Naive thymus-derived CD8-positive, alpha-beta T cell (primary cell): Measurements from ENCODE around the gene TMPRSS4. TPM values are rescaled to one million over a fixed set of nuclear protein-coding genes. Genes with fewer than 3 reads are reported as not detected.

Experiments
- ATAC-seq, 2 donors: fragments of 150-1000 bp; cut with Tn5 transposase in 1 of 2; sonication (Bioruptor Pico), chemical (Tn5 transposase) in 1 of 2; 1 replicate in 1 of 2; 2 replicates in 1 of 2; pipeline ENCODE4 v1.10.0; 2021; ENCODE audit warnings: mild to moderate bottlenecking in 2 of 2, moderate library complexity in 2 of 2
- POLR2A ChIA-PET: fragments of 350-600 bp; sonication (Branson Sonifier 250); formaldehyde crosslinking; loops from one replicate; lab custom pipeline; 2021; ENCODE audit warnings: antibody characterized with exemption; lab: Charles Lee
- DNase-seq, 10 donors: peaks; one replicate each; pipeline versions ENCODE4 v3.0.0 to v3.0.0-alpha.2; 2020 to 2022
- H3K27ac Mint-ChIP-seq, 10 donors: one replicate each; pipeline ENCODE4 v1.8.0; 2020 to 2022; ENCODE audit warnings: mild to moderate bottlenecking in 10 of 10, mixed read lengths in 10 of 10, moderate library complexity in 4 of 10, inconsistent platforms in 1 of 10
- H3K27me3 Mint-ChIP-seq, 5 donors: one replicate each; pipeline ENCODE4 v1.8.0; 2021 to 2022; ENCODE audit warnings: mixed read lengths in 5 of 5
- H3K36me3 Mint-ChIP-seq, 3 donors: one replicate each; pipeline ENCODE4 v1.8.0; 2020 to 2022; ENCODE audit warnings: mixed read lengths in 3 of 3, mild to moderate bottlenecking in 2 of 3, inconsistent platforms in 1 of 3
- H3K4me1 Mint-ChIP-seq, 4 donors: one replicate each; pipeline ENCODE4 v1.8.0; 2021 to 2022; ENCODE audit warnings: mixed read lengths in 4 of 4
- H3K4me3 Mint-ChIP-seq, 10 donors: one replicate each; pipeline ENCODE4 v1.8.0; 2020 to 2022; ENCODE audit warnings: mild to moderate bottlenecking in 10 of 10, mixed read lengths in 10 of 10, moderate library complexity in 6 of 10, inconsistent platforms in 1 of 10
- H3K9me3 Mint-ChIP-seq, 9 donors: one replicate each; pipeline ENCODE4 v1.8.0; 2020 to 2022; ENCODE audit warnings: mixed read lengths in 9 of 9, mild to moderate bottlenecking in 3 of 9, inconsistent platforms in 1 of 9, moderate library complexity in 1 of 9
- polyA plus RNA-seq, 3 donors: library from polyadenylated mRNA; unstranded; fragments of 300-500 nt; fragmentation: Illumina TruSeq; gene quantifications; one replicate each; pipeline ENCODE4 v1.2.3, GENCODE V29; 2021
- total RNA-seq, 8 experiments: library from RNA in 2 of 8; stranded (reverse) in 2 of 8; gene quantifications; one replicate each; pipeline ENCODE4 v1.2.3 and lab custom pipeline; 2021 to 2026

TMPRSS4 gene
- total and polyA plus RNA-seq, 5 experiments from 2014 or later, result not detected

DNA sequence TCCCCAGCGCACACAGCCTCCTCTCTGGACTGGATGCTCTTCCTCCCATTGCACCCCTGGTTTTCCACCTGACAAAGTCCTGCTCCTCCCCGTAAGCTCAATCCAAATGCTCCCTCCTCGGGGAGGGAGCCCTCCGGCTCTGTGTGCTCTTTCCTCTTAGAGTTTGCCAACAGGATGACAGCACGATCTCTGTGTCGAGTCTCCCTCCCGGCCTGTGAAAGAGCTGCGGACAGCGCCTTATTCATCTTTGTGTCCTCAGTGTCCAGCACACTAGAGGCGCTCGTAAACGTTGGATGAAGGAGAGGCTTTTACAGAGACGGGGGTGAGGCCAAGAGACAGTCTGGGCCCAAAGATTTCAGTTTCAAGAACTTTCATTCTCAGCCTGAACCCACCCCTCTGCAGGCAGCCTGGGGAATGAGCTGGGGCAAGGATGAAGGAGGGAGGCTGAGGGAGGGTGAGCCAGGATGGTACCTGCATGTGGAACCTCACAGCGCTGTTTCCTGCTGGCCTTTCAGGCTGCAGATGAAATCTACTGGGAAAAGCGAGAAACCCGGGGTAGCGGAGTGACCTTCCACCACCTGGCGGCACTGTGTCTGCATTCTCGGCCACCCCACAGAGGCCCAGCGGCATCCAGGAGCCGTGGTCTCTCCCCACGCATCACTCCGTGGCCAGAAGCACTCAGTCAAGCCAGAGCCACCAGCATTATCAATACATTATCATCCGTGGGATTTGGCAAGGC, 8.5 kb upstream of the TMPRSS4 start:
- Mint-ChIP-seq H3K4me3 (no peak overlapping the region), H3K36me3 (no peaks in the 10 kb centered on the region), H3K27ac (no peak overlapping the region), H3K4me1 (no peaks in the 10 kb centered on the region), H3K9me3 (no peaks in the 10 kb centered on the region), H3K27me3 (peaks cover 0 to 10% (median 0%) of the 10 kb centered on the region in 5 donors)
- DNase-seq (no peak), ATAC-seq (no peak)
- POLR2A ChIA-PET, result no interaction called here

DNA sequence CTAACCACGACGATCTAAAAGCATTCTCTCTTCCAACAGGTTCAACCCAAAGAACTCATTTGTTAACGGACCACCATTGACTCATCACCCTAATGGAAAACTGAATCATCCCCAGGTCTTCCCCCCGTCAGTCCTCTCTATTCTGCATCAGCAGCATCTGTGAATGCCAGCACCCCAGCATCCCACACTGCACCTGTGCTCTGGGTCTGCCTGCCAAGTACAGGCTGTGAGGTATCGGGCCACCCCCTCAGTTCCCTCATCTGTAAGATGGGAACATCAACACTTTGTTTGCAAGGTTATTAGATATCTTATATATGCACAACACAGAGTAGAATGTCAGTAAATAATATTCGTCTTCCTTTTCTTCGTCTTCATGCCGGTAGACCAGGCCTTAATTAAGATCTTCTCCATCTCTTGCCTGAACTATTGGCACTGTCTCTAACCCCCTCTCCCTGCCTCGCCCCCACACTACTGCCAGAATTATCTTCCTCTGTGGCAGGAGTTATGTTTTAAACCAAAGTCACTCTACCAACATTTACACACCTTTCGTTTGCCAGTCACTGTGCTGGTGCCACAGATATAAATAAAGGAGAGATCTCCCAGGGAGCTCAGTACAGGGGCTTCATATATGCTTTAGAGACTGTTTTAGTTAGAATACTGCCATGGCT, 7.8 kb upstream of the TMPRSS4 start:
- Mint-ChIP-seq H3K4me1 (no peaks in the 10 kb centered on the region), H3K4me3 (no peak overlapping the region), H3K9me3 (no peaks in the 10 kb centered on the region), H3K27ac (no peak overlapping the region), H3K27me3 (peaks cover 0 to 10% (median 0%) of the 10 kb centered on the region in 5 donors), H3K36me3 (no peaks in the 10 kb centered on the region)
- ATAC-seq (no peak), DNase-seq (no peak)
- POLR2A ChIA-PET, result no interaction called here

DNA sequence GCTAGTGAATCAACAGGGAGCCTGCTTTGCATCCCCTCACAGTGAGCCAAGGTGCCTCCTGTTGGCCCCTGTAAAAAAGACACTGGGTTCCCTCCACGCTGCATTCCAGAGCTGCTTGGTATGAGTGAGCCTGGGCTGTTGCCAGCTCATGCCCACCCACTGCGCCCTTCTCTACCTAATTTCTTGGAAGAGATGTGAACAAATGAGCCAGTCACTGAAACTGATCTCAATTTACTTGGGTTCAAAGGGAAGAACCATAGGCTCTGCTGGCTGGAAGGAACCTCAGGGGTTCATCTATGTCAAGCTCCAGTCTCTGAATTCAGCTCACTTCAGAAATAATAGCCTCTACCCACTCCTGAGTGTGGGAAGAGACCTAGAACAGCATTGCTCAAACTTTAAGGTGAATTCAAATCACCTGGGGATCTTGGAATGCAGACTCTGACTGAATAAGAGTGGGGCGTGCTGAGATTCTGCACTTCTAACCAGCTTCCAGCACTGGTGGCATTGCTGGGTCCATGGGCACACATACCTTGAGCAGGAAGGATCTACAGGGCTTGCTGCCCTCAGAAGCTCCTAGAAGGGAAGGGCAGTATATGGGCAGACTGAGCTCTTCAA, 5.4 kb upstream of the TMPRSS4 start:
- no peak for DNase-seq
- Mint-ChIP-seq H3K27ac (no peak overlapping the region), H3K27me3 (peaks cover 0 to 4% (median 0%) of the 10 kb centered on the region in 5 donors), H3K4me3 (no peak overlapping the region), H3K4me1 (no peaks in the 10 kb centered on the region), H3K9me3 (no peaks in the 10 kb centered on the region), H3K36me3 (no peaks in the 10 kb centered on the region)
- POLR2A ChIA-PET, result interaction anchor here (0.7 kb wide), 1 partner anchor 9 kb away, joined by 3 read pairs; no protein-coding TSS in a partner anchor
- no peak for ATAC-seq

DNA sequence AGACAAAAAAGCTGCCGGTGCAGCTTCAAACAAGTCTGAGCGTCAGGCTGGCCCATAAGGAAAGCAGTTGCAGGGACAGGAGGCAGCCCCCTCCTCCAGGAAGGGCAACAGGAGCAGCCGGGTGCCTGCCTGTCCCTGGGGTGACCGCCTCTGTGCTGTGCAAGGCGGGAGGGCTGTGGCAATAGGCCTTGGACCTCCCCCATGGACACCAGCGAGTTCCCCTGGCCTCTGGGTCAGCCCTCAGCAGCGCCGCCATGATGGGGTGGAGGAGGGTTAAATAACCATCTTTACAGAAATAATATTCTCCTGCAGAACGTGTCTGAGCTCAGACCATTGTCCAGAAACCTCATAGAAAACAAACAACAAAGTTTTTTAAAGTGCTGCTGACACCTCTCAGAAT, 3.3 kb upstream of the TMPRSS4 start:
- H3K4me3 Mint-ChIP-seq, result no peak overlapping the region
- POLR2A ChIA-PET, result no interaction called here
- H3K9me3 Mint-ChIP-seq, result no peaks in the 10 kb centered on the region
- peaks cover 0 to 10% (median 0%) of the 10 kb centered on the region in 5 donors for H3K27me3 Mint-ChIP-seq
- no peak overlapping the region for H3K27ac Mint-ChIP-seq
- no peaks in the 10 kb centered on the region for H3K36me3 Mint-ChIP-seq
- ATAC-seq (no peak), DNase-seq (no peak)
- H3K4me1 Mint-ChIP-seq, result no peaks in the 10 kb centered on the region

DNA sequence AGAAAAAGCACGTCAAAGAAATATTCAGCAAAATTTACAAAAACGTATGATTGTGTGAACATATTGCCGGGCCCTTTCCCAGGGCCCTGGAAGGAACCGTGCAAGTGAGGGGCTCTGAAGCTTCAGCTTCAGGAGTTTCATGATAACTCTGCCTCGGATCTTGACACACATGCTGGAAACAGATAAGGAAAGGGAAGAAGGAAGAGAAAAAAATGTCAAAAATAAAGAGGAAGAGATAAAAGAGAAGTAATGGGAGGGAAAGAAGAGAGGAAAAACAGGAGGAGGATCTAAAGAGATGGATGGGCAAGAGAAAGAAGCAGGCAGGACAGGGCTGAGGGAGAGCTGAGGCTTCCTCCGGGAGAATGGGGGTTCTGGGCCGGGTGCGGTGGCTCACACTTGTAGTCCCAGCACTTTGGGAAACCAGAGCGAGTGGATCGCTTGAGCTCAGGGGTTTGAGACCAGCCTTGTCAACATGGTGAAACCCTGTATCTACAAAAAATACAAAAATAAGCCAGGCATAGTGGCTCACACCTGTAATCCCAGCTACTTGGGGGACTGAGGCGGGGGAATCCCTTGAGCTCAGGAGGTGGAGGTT, 2.7 kb upstream of the TMPRSS4 start:
- POLR2A ChIA-PET, result no interaction called here
- no peaks in the 10 kb centered on the region for H3K36me3 Mint-ChIP-seq
- H3K4me3 Mint-ChIP-seq, result peak overlapping the region in 1 of 10 donors; percentile 30
- ATAC-seq (no peak), DNase-seq (no peak)
- no peaks in the 10 kb centered on the region for H3K9me3 Mint-ChIP-seq
- H3K27ac Mint-ChIP-seq, result no peak overlapping the region
- no peaks in the 10 kb centered on the region for H3K4me1 Mint-ChIP-seq
- H3K27me3 Mint-ChIP-seq, result peaks cover 0 to 10% (median 0%) of the 10 kb centered on the region in 5 donors

GRCh38 chr11:118074785-118075184, 2.1 kb upstream of the TMPRSS4 start:
- no peak for DNase-seq
- H3K27ac Mint-ChIP-seq, result no peak overlapping the region
- H3K9me3 Mint-ChIP-seq, result no peaks in the 10 kb centered on the region
- H3K4me1 Mint-ChIP-seq, result no peaks in the 10 kb centered on the region
- no peak overlapping the region for H3K4me3 Mint-ChIP-seq
- H3K36me3 Mint-ChIP-seq, result no peaks in the 10 kb centered on the region
- H3K27me3 Mint-ChIP-seq, result peaks cover 0 to 10% (median 0%) of the 10 kb centered on the region in 5 donors
- POLR2A ChIA-PET, result no interaction called here
- no peak for ATAC-seq

DNA sequence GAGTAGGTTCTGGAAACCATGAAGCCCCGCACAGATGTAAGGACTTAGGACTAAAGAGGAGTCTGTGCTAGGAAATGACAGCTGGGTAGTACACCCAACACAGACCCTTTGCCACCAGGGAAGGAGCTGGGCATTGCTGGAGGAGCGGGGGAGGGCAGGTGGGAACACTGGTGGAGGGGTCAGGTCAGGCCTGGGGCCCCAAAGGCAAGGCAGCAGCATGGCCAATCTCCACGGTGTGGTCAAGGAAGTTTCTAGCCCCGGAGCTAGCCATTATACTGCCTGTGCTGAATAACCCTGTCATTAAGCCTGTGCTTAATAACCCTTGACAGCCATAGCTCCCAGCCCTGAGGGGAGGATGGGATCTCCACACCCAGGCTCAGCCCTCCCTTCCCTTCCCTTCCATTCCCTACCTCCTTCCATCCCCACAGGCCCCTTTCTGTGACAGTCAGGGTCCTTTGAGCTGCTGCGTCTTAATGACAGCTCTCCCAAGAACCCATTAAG, 2.1 kb downstream of the TMPRSS4 start:
- no peak for ATAC-seq
- Mint-ChIP-seq H3K4me1 (peaks cover under 1 to 5% (median under 1%) of the 10 kb centered on the region in 4 donors), H3K4me3 (no peak overlapping the region), H3K27me3 (peaks cover 0 to 6% (median 0%) of the 10 kb centered on the region in 5 donors), H3K9me3 (no peaks in the 10 kb centered on the region), H3K27ac (peak overlapping the region in 1 of 10 donors; percentile 38), H3K36me3 (no peaks in the 10 kb centered on the region)
- DNase-seq, result no peak
- POLR2A ChIA-PET, result no interaction called here

GRCh38 chr11:118079491-118079890, 2.6 kb downstream of the TMPRSS4 start:
- peaks cover 0 to 6% (median 0%) of the 10 kb centered on the region in 5 donors for H3K27me3 Mint-ChIP-seq
- POLR2A ChIA-PET, result no interaction called here
- no peak overlapping the region for H3K27ac Mint-ChIP-seq
- no peaks in the 10 kb centered on the region for H3K36me3 Mint-ChIP-seq
- ATAC-seq (no peak), DNase-seq (peak in 1 of 10 donors; percentile 43)
- peaks cover 3 to 7% (median 4%) of the 10 kb centered on the region in 4 donors for H3K4me1 Mint-ChIP-seq
- H3K9me3 Mint-ChIP-seq, result no peaks in the 10 kb centered on the region
- H3K4me3 Mint-ChIP-seq, result no peak overlapping the region

- Mint-ChIP-seq H3K27me3 (peaks cover 0 to 6% (median 0%) of the 10 kb centered on the region in 5 donors), H3K9me3 (no peaks in the 10 kb centered on the region), H3K27ac (no peak overlapping the region), H3K36me3 (no peaks in the 10 kb centered on the region), H3K4me1 (peaks cover 3 to 7% (median 4%) of the 10 kb centered on the region in 4 donors), H3K4me3 (no peak overlapping the region)
- POLR2A ChIA-PET, result interaction anchor here (1.3 kb wide), 1 partner anchor 8 kb away, joined by 3 read pairs; no protein-coding TSS in a partner anchor
- no peak for ATAC-seq
- peak in 1 of 10 donors; percentile 44 for DNase-seq
These were observed 3.4 kb downstream of the TMPRSS4 start for GRCh38 chr11:118080296-118080695.

DNA sequence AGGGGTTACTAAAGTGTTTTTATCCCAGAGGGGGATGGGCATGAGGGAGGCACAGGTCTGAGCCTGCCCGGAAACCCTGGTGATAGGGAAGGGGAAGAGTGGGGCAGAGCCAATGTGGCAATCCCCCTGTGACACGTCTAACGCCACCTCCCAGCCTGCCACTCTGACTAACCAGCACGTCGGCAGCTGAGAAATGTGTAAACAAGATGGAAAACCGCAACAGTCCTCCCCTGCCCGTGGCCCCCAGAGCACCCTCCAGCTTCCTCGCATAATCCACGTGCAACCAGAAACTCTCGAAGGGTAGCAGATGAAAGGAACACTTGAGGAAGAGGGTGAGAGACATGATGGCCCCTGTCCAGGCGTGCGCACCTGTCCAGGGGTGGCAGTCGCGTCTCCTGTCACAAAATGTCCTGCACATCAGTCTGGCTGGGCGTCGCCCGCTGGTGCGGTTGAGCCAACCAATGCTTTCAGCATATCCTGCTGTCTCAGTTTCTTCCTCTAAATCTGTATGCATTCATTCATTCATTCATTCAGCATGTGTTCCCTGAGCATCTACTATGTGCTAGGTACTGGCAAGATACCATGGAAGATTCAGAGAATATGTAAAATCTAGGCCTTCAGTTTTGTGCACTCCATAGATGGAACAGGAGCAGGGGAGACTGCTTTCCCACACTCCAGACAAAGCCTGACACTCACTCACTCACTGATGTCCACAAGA, 4.5 kb downstream of the TMPRSS4 start:
- Mint-ChIP-seq H3K4me3 (no peak overlapping the region), H3K9me3 (peaks cover 0 to 4% (median 0%) of the 10 kb centered on the region in 9 donors), H3K36me3 (peaks cover 0 to under 1% (median 0%) of the 10 kb centered on the region in 3 donors), H3K4me1 (peaks cover 3 to 7% (median 4%) of the 10 kb centered on the region in 4 donors), H3K27me3 (peaks cover 0 to 6% (median 0%) of the 10 kb centered on the region in 5 donors), H3K27ac (peak overlapping the region in 1 of 10 donors; percentile 60)
- peak in 1 of 10 donors; percentile 11 for DNase-seq
- ATAC-seq, result no peak
- POLR2A ChIA-PET, result interaction anchor here (1.3 kb wide), 1 partner anchor 9 kb away, joined by 3 read pairs; no protein-coding TSS in a partner anchor

GRCh38 chr11:118082880-118083552, 6.1 kb downstream of the TMPRSS4 start:
- Mint-ChIP-seq H3K36me3 (peaks cover 0 to 11% (median 7%) of the 10 kb centered on the region in 3 donors), H3K27ac (no peak overlapping the region), H3K9me3 (peaks cover 0 to 21% (median 9%) of the 10 kb centered on the region in 9 donors), H3K4me3 (no peak overlapping the region), H3K27me3 (peaks cover 0 to 5% (median 0%) of the 10 kb centered on the region in 5 donors), H3K4me1 (peaks cover 3 to 7% (median 4%) of the 10 kb centered on the region in 4 donors)
- ATAC-seq (no peak), DNase-seq (no peak)
- POLR2A ChIA-PET, result no interaction called here
